ENCODE data around the gene CDH2. TPM values are rescaled to one million over a fixed set of nuclear protein-coding genes. Genes with fewer than 3 reads are reported as not detected.

The CDH2 gene
- total and polyA plus RNA-seq, 2 experiments from 2014 or later, result 81.8 to 117 TPM

DNA sequence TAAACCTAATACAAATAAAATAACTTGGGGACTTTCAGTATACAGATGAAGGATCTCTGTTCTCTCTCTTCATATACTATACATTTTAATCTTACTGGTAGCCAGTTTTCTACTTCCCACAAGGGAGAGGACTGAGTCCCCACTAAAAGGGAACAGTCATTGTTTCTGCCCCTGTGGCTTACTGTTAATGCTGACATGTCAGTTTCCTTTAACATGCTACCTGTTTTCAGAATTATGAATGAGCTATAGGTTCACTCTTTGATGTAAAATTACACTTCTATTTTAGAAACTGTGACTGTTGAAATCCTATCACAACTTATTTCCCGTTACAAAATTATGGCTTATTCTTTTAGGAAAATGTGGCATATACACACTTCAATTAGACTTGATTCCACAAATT lies 207.7 kb downstream of the CDH2 start:
- H3K36me3 ChIP-seq (replicated peaks; ENCODE audit: insufficient read depth, low read depth), result no peaks in the 10 kb centered on the region
- H3K79me2 ChIP-seq, result no peaks in the 10 kb centered on the region
- TF ChIP-seq EZH2phosphoT487 (IDR thresholded peaks at IDR 0.05; ENCODE audit: low read depth, severe bottlenecking, unreplicated experiment) (no peak), EZH2 (IDR thresholded peaks at IDR 0.05; ENCODE audit: borderline replicate concordance) (no peak)
- TF ChIP-seq, protein P1, sequence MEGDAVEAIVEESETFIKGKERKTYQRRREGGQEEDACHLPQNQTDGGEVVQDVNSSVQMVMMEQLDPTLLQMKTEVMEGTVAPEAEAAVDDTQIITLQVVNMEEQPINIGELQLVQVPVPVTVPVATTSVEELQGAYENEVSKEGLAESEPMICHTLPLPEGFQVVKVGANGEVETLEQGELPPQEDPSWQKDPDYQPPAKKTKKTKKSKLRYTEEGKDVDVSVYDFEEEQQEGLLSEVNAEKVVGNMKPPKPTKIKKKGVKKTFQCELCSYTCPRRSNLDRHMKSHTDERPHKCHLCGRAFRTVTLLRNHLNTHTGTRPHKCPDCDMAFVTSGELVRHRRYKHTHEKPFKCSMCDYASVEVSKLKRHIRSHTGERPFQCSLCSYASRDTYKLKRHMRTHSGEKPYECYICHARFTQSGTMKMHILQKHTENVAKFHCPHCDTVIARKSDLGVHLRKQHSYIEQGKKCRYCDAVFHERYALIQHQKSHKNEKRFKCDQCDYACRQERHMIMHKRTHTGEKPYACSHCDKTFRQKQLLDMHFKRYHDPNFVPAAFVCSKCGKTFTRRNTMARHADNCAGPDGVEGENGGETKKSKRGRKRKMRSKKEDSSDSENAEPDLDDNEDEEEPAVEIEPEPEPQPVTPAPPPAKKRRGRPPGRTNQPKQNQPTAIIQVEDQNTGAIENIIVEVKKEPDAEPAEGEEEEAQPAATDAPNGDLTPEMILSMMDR (IDR thresholded peaks at IDR 0.05; ENCODE audit: poor library complexity), result no peak
- peak overlapping the region; percentile 29 for H3K27ac ChIP-seq
- DNase-seq (ENCODE audit: low spot score), result no peak
- no peaks in the 10 kb centered on the region for H3K9me2 ChIP-seq (replicated peaks; ENCODE audit: insufficient read depth)
- H3K9me3 ChIP-seq (ENCODE audit: low read depth), result no peaks in the 10 kb centered on the region
- peaks cover 12% of the 10 kb centered on the region for H3K4me1 ChIP-seq (ENCODE audit: insufficient read depth)
- H3K27me3 ChIP-seq, result no peaks in the 10 kb centered on the region
- H2AFZ ChIP-seq, result no peak overlapping the region
- H3K4me2 ChIP-seq, result no peak overlapping the region
- H3K4me3 ChIP-seq, result no peak overlapping the region
- WGBS (ENCODE audit: low lambda C conversion rate, missing lambda C conversion rate), result 85% methylated on average over 1 of the region's 1 CpG
- no peaks in the 10 kb centered on the region for H4K20me1 ChIP-seq (ENCODE audit: insufficient read depth, poor library complexity, severe bottlenecking)

DNA sequence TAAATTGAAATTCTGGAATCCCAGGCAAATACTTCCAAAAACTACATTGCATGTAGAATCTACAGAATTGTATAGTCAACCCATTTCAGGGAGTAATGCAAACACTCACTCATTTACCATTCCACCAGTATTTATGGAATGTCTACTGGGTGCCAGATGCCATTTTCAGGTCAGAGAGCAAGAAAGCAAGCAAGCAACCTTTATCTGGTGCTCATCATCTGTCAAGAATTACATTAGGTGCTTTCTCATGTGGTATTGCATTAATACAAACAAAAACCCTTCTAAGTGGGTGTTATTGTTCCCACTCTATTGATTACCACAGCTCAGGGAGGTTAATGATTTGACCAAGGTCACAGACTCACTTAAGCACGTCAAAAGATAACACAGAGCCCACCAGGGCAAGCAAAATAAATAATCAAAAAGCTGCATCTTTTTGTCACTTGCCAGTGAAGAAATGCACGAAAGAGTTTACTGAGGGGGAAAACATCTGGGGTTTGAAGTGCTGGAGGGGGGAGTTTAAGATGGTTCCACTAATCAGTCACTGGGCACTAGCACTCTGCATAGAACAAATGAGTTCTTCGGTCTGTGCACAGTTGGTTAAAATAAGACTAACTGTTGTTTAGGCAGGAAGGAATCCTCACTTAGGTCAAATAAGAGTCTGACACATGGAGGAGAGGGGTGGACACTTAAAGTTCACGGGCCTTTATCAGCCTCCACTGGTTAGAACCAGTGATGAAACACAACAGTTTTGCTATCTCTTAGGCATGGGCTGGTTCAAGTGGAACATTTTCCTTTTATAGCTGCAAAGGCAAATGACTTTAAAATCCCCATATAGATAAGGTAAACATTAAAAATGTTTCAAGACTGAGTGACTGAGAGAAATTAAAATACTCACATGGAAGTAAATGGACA lies 208.8 kb downstream of the CDH2 start:
- Histone ChIP-seq H3K4me1 (ENCODE audit: insufficient read depth) (peaks cover 12% of the 10 kb centered on the region), H3K36me3 (replicated peaks; ENCODE audit: insufficient read depth, low read depth) (no peaks in the 10 kb centered on the region), H3K4me3 (no peak overlapping the region), H3K9me2 (replicated peaks; ENCODE audit: insufficient read depth) (no peaks in the 10 kb centered on the region), H2AFZ (no peak overlapping the region), H3K27me3 (no peaks in the 10 kb centered on the region), H3K27ac (peak overlapping the region; percentile 29), H3K9me3 (ENCODE audit: low read depth) (no peaks in the 10 kb centered on the region), H3K79me2 (peaks cover 1% of the 10 kb centered on the region), H3K4me2 (no peak overlapping the region), H4K20me1 (ENCODE audit: insufficient read depth, poor library complexity, severe bottlenecking) (no peaks in the 10 kb centered on the region)
- TF ChIP-seq EZH2phosphoT487 (IDR thresholded peaks at IDR 0.05; ENCODE audit: low read depth, severe bottlenecking, unreplicated experiment) (no peak), EZH2 (IDR thresholded peaks at IDR 0.05; ENCODE audit: borderline replicate concordance) (no peak)
- TF ChIP-seq, protein P1 (IDR thresholded peaks at IDR 0.05; ENCODE audit: poor library complexity), result no peak
- WGBS (ENCODE audit: low lambda C conversion rate, missing lambda C conversion rate), result 24% methylated on average over 4 of the region's 4 CpGs
- no peak for DNase-seq (ENCODE audit: low spot score)

DNA sequence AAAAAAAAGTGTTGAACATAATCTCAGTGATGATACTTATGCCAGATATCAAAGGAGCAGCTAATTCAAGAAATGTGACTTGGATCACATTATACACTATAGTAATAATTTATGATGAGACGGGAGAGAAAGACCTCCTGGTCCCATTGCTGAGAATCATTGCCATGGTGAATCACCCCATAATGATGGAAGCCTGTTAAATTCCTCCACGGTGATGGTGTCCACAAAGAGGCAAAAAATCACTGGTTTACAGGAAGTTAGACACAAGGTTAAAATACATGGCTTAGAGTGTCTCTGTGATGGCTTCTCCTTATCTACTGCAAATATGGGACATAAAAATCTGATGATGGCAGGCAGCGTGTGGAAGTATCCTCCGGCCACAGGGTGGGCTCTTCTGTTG lies 210.0 kb downstream of the CDH2 start:
- H3K4me2 ChIP-seq, result no peak overlapping the region
- no peak overlapping the region for H2AFZ ChIP-seq
- H3K27me3 ChIP-seq, result no peaks in the 10 kb centered on the region
- H3K9me2 ChIP-seq (replicated peaks; ENCODE audit: insufficient read depth), result no peaks in the 10 kb centered on the region
- H3K79me2 ChIP-seq, result peaks cover 3% of the 10 kb centered on the region
- WGBS (ENCODE audit: low lambda C conversion rate, missing lambda C conversion rate), result 91% methylated on average over 4 of the region's 4 CpGs
- H3K4me1 ChIP-seq (ENCODE audit: insufficient read depth), result peaks cover 12% of the 10 kb centered on the region
- H3K4me3 ChIP-seq, result no peak overlapping the region
- DNase-seq (ENCODE audit: low spot score), result no peak
- no peaks in the 10 kb centered on the region for H3K36me3 ChIP-seq (replicated peaks; ENCODE audit: insufficient read depth, low read depth)
- TF ChIP-seq EZH2 (IDR thresholded peaks at IDR 0.05; ENCODE audit: borderline replicate concordance), result no peak
- TF ChIP-seq, protein P1 (IDR thresholded peaks at IDR 0.05; ENCODE audit: poor library complexity), result no peak
- no peaks in the 10 kb centered on the region for H3K9me3 ChIP-seq (ENCODE audit: low read depth)
- no peak overlapping the region for H3K27ac ChIP-seq
- H4K20me1 ChIP-seq (ENCODE audit: insufficient read depth, poor library complexity, severe bottlenecking), result no peaks in the 10 kb centered on the region
